Brain microvascular endothelial cell (primary cell): ENCODE data around the gene COPS7A.
A peak's percentile ranks its signal among the peaks of the same experiment; 100 is the strongest.

Experiments
- DNase-seq: peaks from one replicate; pipeline ENCODE4 v3.0.0-alpha.2; 2020
- H3K27ac ChIP-seq: fragments of 250-450 bp; sonication (Bioruptor Pico); 2 replicates; pipeline ENCODE4 v1.5.1; 2020; ENCODE audit warnings: mild to moderate bottlenecking, moderate library complexity
- H3K27me3 ChIP-seq: fragments of 250-450 bp; sonication (Bioruptor Pico); replicated peaks from 2 replicates; pipeline ENCODE4 v1.5.1; 2020; ENCODE audit warnings: mild to moderate bottlenecking
- H3K36me3 ChIP-seq: fragments of 250-450 bp; sonication (Bioruptor Pico); replicated peaks from 2 replicates; pipeline ENCODE4 v1.5.1; 2020; ENCODE audit warnings: mild to moderate bottlenecking
- H3K4me3 ChIP-seq: 2 replicates; pipeline ENCODE4 v1.5.1; 2011; ENCODE audit warnings: low read depth, mild to moderate bottlenecking, control low read depth, low read length, moderate library complexity
- CTCF ChIP-seq: IDR thresholded peaks from 2 replicates; pipeline ENCODE4 v1.5.1; 2011; ENCODE audit warnings: low read depth, mild to moderate bottlenecking, moderate library complexity, low read length, control low read depth, inconsistent platforms; ENCODE audit errors: missing control alignments
- in situ Hi-C: cut with HindIII; loops from 2 replicates; pipeline ENCODE4 v1.10.0; 2017; ENCODE audit warnings: low sequenced_read_pairs, low pct_ligation_motif_present

Gene COPS7A

GRCh38 chr12:6751767-6752166, 27.9 kb downstream of the COPS7A start:
- no peak for TF ChIP-seq CTCF
- no peak overlapping the region for H3K27ac ChIP-seq
- in situ Hi-C loops = no loop called here
- peak overlapping the region; percentile 91 for H3K4me3 ChIP-seq
- H3K36me3 ChIP-seq = peaks cover 49% of the 10 kb centered on the region
- H3K27me3 ChIP-seq = no peaks in the 10 kb centered on the region
- DNase-seq = no peak

- TF ChIP-seq CTCF = peak; percentile 74
- peak; percentile 51 for DNase-seq
- Histone ChIP-seq H3K4me3 (peak overlapping the region; percentile 91), H3K27me3 (no peaks in the 10 kb centered on the region), H3K27ac (peak overlapping the region; percentile 91), H3K36me3 (peaks cover 44% of the 10 kb centered on the region)
- in situ Hi-C loops = no loop called here
Measured at GRCh38 chr12:6752167-6752920, 28.5 kb downstream of the COPS7A start.

GRCh38 chr12:6752921-6753771, 29.3 kb downstream of the COPS7A start, which contains the start of gene MLF2:
MLF2 (minus strand) TSS chr12:6753141; CDS start chr12:6752334, 807 bp downstream.
- peak; percentile 99 for TF ChIP-seq CTCF
- peak within 1 kb of the TSS; percentile 91 for H3K4me3 ChIP-seq
- H3K27ac ChIP-seq = peak within 1 kb of the TSS; percentile 91
- peak; percentile 98 for DNase-seq
- H3K27me3 ChIP-seq = no peaks in the 10 kb centered on the region
- in situ Hi-C loops = no loop called here
- peaks cover 36% of the 10 kb centered on the region for H3K36me3 ChIP-seq

- H3K27ac ChIP-seq = no peak overlapping the region
- H3K27me3 ChIP-seq = no peaks in the 10 kb centered on the region
- peaks cover 29% of the 10 kb centered on the region for H3K36me3 ChIP-seq
- no peak overlapping the region for H3K4me3 ChIP-seq
- DNase-seq = no peak
- no peak for TF ChIP-seq CTCF
- in situ Hi-C loops = no loop called here
Measured at GRCh38 chr12:6753772-6754356, 30.0 kb downstream of the COPS7A start.

GRCh38 chr12:6754411-6754810, 30.6 kb downstream of the COPS7A start:
- Histone ChIP-seq H3K27me3 (no peaks in the 10 kb centered on the region), H3K27ac (no peak overlapping the region), H3K4me3 (no peak overlapping the region), H3K36me3 (peaks cover 24% of the 10 kb centered on the region)
- no peak for DNase-seq
- in situ Hi-C loops = no loop called here
- no peak for TF ChIP-seq CTCF
